Kidney capillary endothelial cell (primary cell): ENCODE results near the gene NCOR2.

Experiments used
- DNase-seq: peaks from one replicate; pipeline ENCODE4 v3.0.0-alpha.2; 2018; ENCODE audit warnings: low spot score

Gene NCOR2

GRCh38 chr12:124543590-124544310, 23.7 kb downstream of the NCOR2 start:
- DNase-seq: no peak

GRCh38 chr12:124543052-124543589, 24.3 kb downstream of the NCOR2 start:
- DNase-seq: peak; percentile 23

DNA sequence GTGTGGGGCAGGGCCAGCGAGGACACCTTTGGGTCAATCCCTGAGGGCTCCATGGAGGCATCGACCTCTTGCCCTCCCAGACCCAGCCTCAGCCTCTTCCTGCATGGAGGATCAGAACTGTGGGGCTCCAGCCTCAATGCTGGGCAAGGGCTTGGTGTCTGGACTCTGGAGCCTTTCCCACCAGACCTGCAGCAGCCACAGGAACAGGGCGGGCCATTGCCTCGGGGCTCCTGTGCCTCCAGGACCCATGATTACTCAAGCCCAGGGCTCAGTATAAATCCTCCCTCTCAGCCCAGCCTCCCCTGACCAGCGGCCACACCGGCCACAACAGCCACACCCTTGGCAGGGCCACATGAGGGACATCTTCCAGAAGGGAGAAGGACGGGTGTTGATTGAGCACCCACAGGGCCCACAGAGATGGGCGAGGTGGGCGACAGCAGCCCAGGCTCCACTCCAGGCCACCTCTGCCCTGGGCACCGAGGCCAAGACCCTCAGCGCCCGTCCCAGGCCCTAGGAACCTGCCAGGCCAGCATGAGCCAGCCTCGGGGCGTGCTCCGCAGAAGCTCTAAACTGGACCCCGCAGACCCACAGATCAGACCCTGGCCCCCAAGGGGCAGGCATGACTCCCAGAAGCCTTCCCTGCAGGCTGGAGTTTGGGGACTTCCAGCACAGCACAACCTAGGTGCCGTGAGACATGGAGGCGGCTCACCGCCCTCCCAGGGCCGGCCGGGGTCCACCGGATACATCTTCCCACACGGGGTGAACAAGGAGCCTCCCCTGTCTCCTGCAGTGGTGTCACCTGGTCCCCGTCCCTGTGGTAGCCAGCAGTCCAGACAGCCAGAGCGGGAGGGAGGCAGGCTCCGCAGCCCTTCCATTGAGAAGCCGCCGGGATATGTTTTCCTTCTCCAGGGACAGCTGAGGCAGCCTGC, 25.1 kb downstream of the NCOR2 start:
- no peak for DNase-seq

GRCh38 chr12:124541322-124541721, 26.1 kb downstream of the NCOR2 start:
- no peak for DNase-seq

GRCh38 chr12:124539084-124540041, 28.0 kb downstream of the NCOR2 start:
- DNase-seq: no peak

DNA sequence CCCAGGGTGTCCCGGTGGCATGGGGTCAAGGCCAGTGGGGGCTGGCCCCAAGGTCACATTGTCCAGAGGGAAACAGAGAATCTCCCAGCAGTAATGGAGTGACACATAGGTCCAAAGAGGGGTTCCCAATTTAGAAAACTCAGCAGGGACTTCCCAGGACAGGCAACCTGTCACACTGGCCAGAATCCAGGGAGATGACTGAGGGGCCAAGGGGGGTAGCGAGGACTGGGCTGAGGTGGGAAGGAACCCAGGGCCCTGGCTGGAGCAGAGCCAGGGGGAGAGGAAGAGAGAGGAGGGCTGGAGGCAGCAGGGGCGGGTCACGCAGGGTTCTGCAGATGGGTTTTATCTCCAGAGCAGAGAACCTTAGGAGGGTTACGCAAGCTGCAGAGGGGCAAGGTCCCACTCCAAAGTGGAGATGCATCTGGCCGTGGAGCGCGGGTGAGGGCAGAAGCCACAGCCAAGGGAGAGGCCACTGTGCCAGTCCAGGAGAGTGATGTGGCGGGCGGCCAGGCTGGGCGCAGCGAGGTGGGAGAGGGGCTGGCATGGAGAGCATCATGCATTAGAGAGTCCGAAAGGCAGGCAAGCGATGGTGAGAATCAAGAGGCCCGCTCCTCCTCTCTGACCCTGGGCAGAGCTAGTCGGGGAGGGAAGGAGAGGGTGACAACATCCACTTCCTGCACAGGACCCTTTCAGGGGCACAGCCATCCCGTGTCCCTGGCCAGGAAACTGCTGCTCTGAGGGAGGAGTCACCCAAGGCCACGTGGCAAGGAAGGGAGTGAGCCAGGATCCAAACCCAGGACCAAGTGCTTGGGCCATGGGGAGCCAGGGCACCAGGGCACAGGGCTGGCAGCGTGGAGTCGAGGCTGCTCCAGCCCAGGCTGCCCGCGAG, 29.0 kb downstream of the NCOR2 start:
- peak; percentile 61 for DNase-seq

- no peak for DNase-seq
Observed at GRCh38 chr12:124537525-124538193, 29.8 kb downstream of the NCOR2 start.

GRCh38 chr12:124536641-124537040, 30.8 kb downstream of the NCOR2 start:
- DNase-seq: no peak

GRCh38 chr12:124534776-124535740, 32.4 kb downstream of the NCOR2 start:
- no peak for DNase-seq

- DNase-seq: no peak
Observed at GRCh38 chr12:124533456-124533855, 34.0 kb downstream of the NCOR2 start.

DNA sequence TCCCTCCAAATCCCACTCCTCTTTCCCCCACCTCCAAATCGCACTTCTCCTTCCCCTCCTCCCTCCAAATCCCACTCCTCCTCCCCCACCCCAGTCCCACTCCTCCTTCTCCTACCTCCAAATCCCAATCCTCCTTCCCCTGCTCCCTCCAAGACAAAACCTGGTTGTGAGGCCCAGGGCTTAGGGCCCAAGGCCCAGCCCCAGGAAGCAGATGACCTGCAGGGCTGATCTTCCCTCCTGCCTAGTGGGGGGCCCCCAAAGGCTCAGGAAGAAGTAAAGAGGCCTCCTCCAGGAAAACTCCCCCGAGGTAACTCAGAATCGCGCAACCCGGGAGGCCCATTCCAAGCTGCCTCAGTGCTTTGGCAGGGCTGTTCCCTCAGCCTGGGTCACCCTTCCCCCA, 34.4 kb downstream of the NCOR2 start:
- DNase-seq: no peak

- no peak for DNase-seq
Observed at GRCh38 chr12:124532331-124532750, 35.1 kb downstream of the NCOR2 start.

- no peak for DNase-seq
Observed at GRCh38 chr12:124531906-124532305, 35.5 kb downstream of the NCOR2 start.

DNA sequence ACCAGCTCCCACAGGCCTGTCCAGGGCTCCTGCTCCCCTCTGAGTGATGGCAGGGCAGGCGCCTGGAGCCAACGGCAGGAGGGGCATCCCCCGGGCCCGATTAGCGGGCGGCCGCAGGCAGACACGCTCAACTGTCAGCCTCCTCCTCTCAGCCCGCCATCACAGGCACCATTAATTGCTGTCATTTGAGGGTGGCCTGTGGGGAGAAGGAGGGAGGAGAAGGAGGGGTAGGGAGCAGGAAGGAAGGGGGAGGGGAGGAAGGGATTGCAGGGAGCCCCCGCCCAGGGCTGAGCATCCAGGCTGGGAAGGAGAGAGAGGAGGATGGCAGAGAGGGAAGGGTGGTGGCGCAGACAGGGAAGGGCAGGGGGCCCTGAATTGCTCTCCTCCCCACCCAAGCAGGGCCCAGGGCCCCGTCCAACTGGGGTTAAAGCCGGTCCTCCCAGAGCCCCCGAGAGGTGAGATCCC, 36.1 kb downstream of the NCOR2 start:
- no peak for DNase-seq

- no peak for DNase-seq
Observed at GRCh38 chr12:124530637-124531263, 36.7 kb downstream of the NCOR2 start.

- DNase-seq: no peak
Observed at GRCh38 chr12:124529565-124530276, 37.7 kb downstream of the NCOR2 start.

- no peak for DNase-seq
Observed at GRCh38 chr12:124527861-124528561, 39.4 kb downstream of the NCOR2 start.
